ENCODE data around the gene EXOC2.
"Not testable (repeated sequence)": the region's sequence is repeated elsewhere in the genome, so short reads cannot be mapped to it uniquely, and the experiment has no call there.

The EXOC2 gene

GRCh38 chr6:621931-622330 is 71.0 kb downstream of the EXOC2 start:
- DNase-seq = no peak

- no peak for DNase-seq
These were observed 72.0 kb downstream of the EXOC2 start for GRCh38 chr6:620950-621349.

- DNase-seq = no peak
These were observed 72.8 kb downstream of the EXOC2 start for GRCh38 chr6:620166-620565.

- no peak for DNase-seq
These were observed 75.4 kb downstream of the EXOC2 start for GRCh38 chr6:617456-618100.

- no peak for DNase-seq
These were observed 79.0 kb downstream of the EXOC2 start for GRCh38 chr6:613981-614380.

GRCh38 chr6:611928-612327 is 81.0 kb downstream of the EXOC2 start:
- no peak for DNase-seq

- no peak for DNase-seq
These were observed 82.1 kb downstream of the EXOC2 start for GRCh38 chr6:610882-611281.

GRCh38 chr6:609905-610304 is 83.0 kb downstream of the EXOC2 start:
- DNase-seq = no peak

GRCh38 chr6:606829-607379 is 86.0 kb downstream of the EXOC2 start:
- DNase-seq = no peak

GRCh38 chr6:605895-606294 is 87.0 kb downstream of the EXOC2 start:
- DNase-seq = not testable (repeated sequence)

- no peak for DNase-seq
These were observed 88.4 kb downstream of the EXOC2 start for GRCh38 chr6:604579-604978.

GRCh38 chr6:603265-603664 is 89.7 kb downstream of the EXOC2 start:
- no peak for DNase-seq

GRCh38 chr6:599576-600448 is 93.1 kb downstream of the EXOC2 start:
- DNase-seq = no peak

GRCh38 chr6:593907-594212 is 99.1 kb downstream of the EXOC2 start:
- no peak for DNase-seq

GRCh38 chr6:593139-593906 is 99.6 kb downstream of the EXOC2 start:
- DNase-seq = peak; percentile 8

- DNase-seq = no peak
These were observed 103.8 kb downstream of the EXOC2 start for GRCh38 chr6:589090-589489.

- no peak for DNase-seq
These were observed 106.4 kb downstream of the EXOC2 start for GRCh38 chr6:586553-586952.

- DNase-seq = no peak
These were observed 109.3 kb downstream of the EXOC2 start for GRCh38 chr6:583635-584034.

GRCh38 chr6:583116-583515 is 109.8 kb downstream of the EXOC2 start:
- DNase-seq = no peak

GRCh38 chr6:582370-582769 is 110.6 kb downstream of the EXOC2 start:
- DNase-seq = no peak

GRCh38 chr6:579339-579738 is 113.6 kb downstream of the EXOC2 start:
- no peak for DNase-seq

- no peak for DNase-seq
These were observed 120.2 kb downstream of the EXOC2 start for GRCh38 chr6:572596-573265.

GRCh38 chr6:571892-572291 is 121.0 kb downstream of the EXOC2 start:
- DNase-seq = no peak
